Common myeloid progenitor, CD34-positive (primary cell): Measurements from ENCODE around the gene IYD.

Experiments used
- CTCF ChIA-PET: fragments of 350-600 bp; sonication (Branson Sonifier 250); formaldehyde crosslinking; loops from one replicate; lab custom pipeline; 2021; ENCODE audit warnings: antibody characterized with exemption; lab: Charles Lee
- POLR2A ChIA-PET: fragments of 350-600 bp; sonication (Branson Sonifier 250); formaldehyde crosslinking; loops from one replicate; lab custom pipeline; 2021; ENCODE audit warnings: antibody characterized with exemption; lab: Charles Lee
- DNase-seq, 3 donors: peaks; one replicate each; pipeline versions ENCODE4 v3.0.0 to v3.0.0-alpha.2; 2013
- H3K27ac ChIP-seq, 2 experiments: 1 replicate in 1 of 2; 2 replicates in 1 of 2; pipeline ENCODE4 v1.7.0; 2013; ENCODE audit warnings: inconsistent platforms in 2 of 2, low read length in 2 of 2, mild to moderate bottlenecking in 2 of 2, low read depth in 1 of 2, moderate library complexity in 1 of 2; ENCODE audit not compliant: severe bottlenecking in 2 of 2, insufficient read depth in 1 of 2, poor library complexity in 1 of 2
- H3K27me3 ChIP-seq, 5 experiments: replicated peaks in 2 of 5; 1 replicate in 3 of 5; 2 replicates in 2 of 5; pipeline versions ENCODE4 v1.6.1 to v1.7.0; 2013; ENCODE audit warnings: low read length in 4 of 5, mild to moderate bottlenecking in 2 of 5, moderate library complexity in 2 of 5, inconsistent platforms in 1 of 5; ENCODE audit not compliant: insufficient read depth in 5 of 5, control insufficient read depth in 4 of 5
- H3K36me3 ChIP-seq, 4 experiments: 1 replicate in 2 of 4; 2 replicates in 2 of 4; pipeline versions ENCODE4 v1.6.1 to v1.7.0; 2013; ENCODE audit warnings: low read length in 3 of 4, control low read depth in 1 of 4, mild to moderate bottlenecking in 1 of 4; ENCODE audit not compliant: control insufficient read depth in 4 of 4, insufficient read depth in 4 of 4
- H3K4me1 ChIP-seq, 4 experiments: 1 replicate in 3 of 4; 2 replicates in 1 of 4; pipeline versions ENCODE4 v1.6.1 to v1.7.1; 2013; ENCODE audit warnings: low read length in 3 of 4, mild to moderate bottlenecking in 3 of 4, control low read depth in 1 of 4, inconsistent platforms in 1 of 4, moderate library complexity in 1 of 4; ENCODE audit not compliant: control insufficient read depth in 4 of 4, insufficient read depth in 4 of 4; ENCODE audit errors: control extremely low read depth in 1 of 4
- H3K4me3 ChIP-seq, 7 experiments: 1 replicate in 4 of 7; 2 replicates in 3 of 7; pipeline versions ENCODE4 v1.5.1 to v1.7.0; 2013; ENCODE audit warnings: mild to moderate bottlenecking in 7 of 7, low read length in 6 of 7, moderate library complexity in 6 of 7, inconsistent platforms in 2 of 7, low read depth in 2 of 7, control low read depth in 1 of 7; ENCODE audit not compliant: insufficient read depth in 4 of 7, control insufficient read depth in 1 of 7; ENCODE audit errors: extremely low read depth in 1 of 7
- H3K9me3 ChIP-seq, 5 experiments: 1 replicate in 4 of 5; 2 replicates in 1 of 5; pipeline versions ENCODE4 v1.6.1 to v1.7.1; 2013; ENCODE audit warnings: low read length in 4 of 5, mild to moderate bottlenecking in 2 of 5, inconsistent platforms in 1 of 5, low read depth in 1 of 5, moderate library complexity in 1 of 5; ENCODE audit not compliant: control insufficient read depth in 4 of 5, insufficient read depth in 2 of 5; ENCODE audit errors: control extremely low read depth in 1 of 5
- WGBS: methylation state at CpG from one replicate; pipeline ENCODE4 v1.1.5; 2013; ENCODE audit not compliant: insufficient coverage; 5-methylcytosine and 5-hydroxymethylcytosine counted together

Gene IYD

GRCh38 chr6:150327117-150327774, 41.6 kb upstream of the IYD start:
- peaks cover 0 to 6% (median 3%) of the 10 kb centered on the region in 4 experiments for H3K4me1 ChIP-seq
- no peaks in the 10 kb centered on the region for H3K36me3 ChIP-seq
- H3K27ac ChIP-seq: no peak overlapping the region
- WGBS: 76% methylated on average over 5 of the region's 5 CpGs
- no peaks in the 10 kb centered on the region for H3K9me3 ChIP-seq
- POLR2A ChIA-PET: no interaction called here
- CTCF ChIA-PET: no interaction called here
- H3K27me3 ChIP-seq: peaks cover 0 to 3% (median 0%) of the 10 kb centered on the region in 5 experiments
- no peak for DNase-seq
- H3K4me3 ChIP-seq: no peak overlapping the region

DNA sequence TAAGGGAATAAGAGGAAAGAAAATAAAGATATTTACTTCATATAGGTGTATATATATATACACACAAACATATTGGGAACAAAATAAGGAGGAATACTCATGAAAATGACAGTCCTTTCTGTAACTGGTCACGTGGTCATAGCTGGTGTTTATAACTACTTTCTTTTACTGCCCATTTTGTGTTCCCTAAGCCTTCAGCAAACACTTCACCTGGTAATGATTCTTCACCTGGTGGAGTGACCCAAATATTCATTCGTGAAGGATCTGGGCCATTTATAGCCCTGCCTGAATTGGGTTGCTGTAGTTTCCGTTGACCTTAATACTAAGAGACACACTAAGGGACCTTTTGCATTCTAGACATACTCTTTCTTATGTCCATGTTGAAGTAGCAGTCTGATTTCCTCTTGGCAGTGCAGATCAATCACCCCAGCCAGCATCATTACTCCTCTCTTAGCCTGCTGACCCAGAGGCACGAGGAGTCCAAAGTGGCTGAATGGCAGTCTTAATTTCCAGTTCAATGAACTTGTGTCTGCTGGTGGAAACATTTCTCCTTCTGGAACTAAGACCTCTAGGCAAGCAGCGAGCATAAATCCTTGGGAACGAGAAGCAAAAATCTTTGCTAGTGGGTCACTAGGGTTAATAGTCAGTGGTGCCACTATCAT, 39.9 kb upstream of the IYD start:
- WGBS: 100% methylated on average over 5 of the region's 6 CpGs
- DNase-seq: no peak
- Histone ChIP-seq H3K4me1 (peaks cover 0 to 6% (median 3%) of the 10 kb centered on the region in 4 experiments), H3K27ac (no peak overlapping the region), H3K9me3 (no peaks in the 10 kb centered on the region), H3K36me3 (no peaks in the 10 kb centered on the region), H3K27me3 (no peaks in the 10 kb centered on the region), H3K4me3 (no peak overlapping the region)
- POLR2A ChIA-PET: no interaction called here
- CTCF ChIA-PET: no interaction called here

DNA sequence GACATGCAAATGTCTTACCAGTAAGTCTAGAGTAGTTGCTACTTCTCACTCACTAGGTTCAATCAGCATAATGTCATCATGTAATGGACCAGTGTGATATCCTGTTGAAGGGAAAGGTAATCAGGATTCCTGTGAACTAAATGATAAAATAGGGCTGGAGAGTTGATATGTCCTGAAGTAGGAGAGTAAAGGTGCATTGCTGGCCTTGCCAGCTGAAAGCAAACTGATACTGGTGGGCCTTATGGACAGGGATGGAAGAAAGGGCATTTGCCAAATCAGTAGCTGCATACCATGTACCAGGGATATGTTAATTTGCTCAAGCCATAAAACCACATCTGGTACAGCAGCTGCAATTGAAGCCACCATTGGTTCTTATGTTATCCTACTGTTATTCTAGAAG, 37.5 kb upstream of the IYD start:
- ChIA-PET CTCF (no interaction called here), POLR2A (no interaction called here)
- Histone ChIP-seq H3K27ac (no peak overlapping the region), H3K4me3 (no peak overlapping the region), H3K27me3 (peaks cover 0 to 5% (median 0%) of the 10 kb centered on the region in 5 experiments), H3K9me3 (no peaks in the 10 kb centered on the region), H3K4me1 (no peaks in the 10 kb centered on the region), H3K36me3 (no peaks in the 10 kb centered on the region)
- no peak for DNase-seq

GRCh38 chr6:150332939-150333584, 35.8 kb upstream of the IYD start:
- H3K36me3 ChIP-seq: no peaks in the 10 kb centered on the region
- DNase-seq: no peak
- H3K27me3 ChIP-seq: peaks cover 0 to 5% (median 0%) of the 10 kb centered on the region in 5 experiments
- POLR2A ChIA-PET: no interaction called here
- H3K4me1 ChIP-seq: no peaks in the 10 kb centered on the region
- no peak overlapping the region for H3K27ac ChIP-seq
- CTCF ChIA-PET: no interaction called here
- H3K9me3 ChIP-seq: no peaks in the 10 kb centered on the region
- no peak overlapping the region for H3K4me3 ChIP-seq
- WGBS: 98% methylated on average over 21 of the region's 21 CpGs

- ChIA-PET POLR2A (no interaction called here), CTCF (no interaction called here)
- peaks cover 0 to 5% (median 0%) of the 10 kb centered on the region in 5 experiments for H3K27me3 ChIP-seq
- H3K4me3 ChIP-seq: no peak overlapping the region
- H3K9me3 ChIP-seq: no peaks in the 10 kb centered on the region
- no peaks in the 10 kb centered on the region for H3K4me1 ChIP-seq
- H3K36me3 ChIP-seq: no peaks in the 10 kb centered on the region
- 100% methylated on average over 1 of the region's 2 CpGs for WGBS
- H3K27ac ChIP-seq: no peak overlapping the region
- DNase-seq: no peak
Observed at GRCh38 chr6:150333585-150333941, 35.2 kb upstream of the IYD start.

GRCh38 chr6:150334790-150335783, 33.7 kb upstream of the IYD start:
- ChIA-PET CTCF (interaction anchor here (1.0 to 1.8 kb wide), 5 partner anchors 8 to 255 kb away, joined by 3 to 15 read pairs (median 3); no protein-coding TSS in a partner anchor), POLR2A (no interaction called here)
- Histone ChIP-seq H3K4me3 (no peak overlapping the region), H3K9me3 (no peaks in the 10 kb centered on the region), H3K27ac (no peak overlapping the region), H3K27me3 (peaks cover 0 to 5% (median 0%) of the 10 kb centered on the region in 5 experiments), H3K4me1 (no peaks in the 10 kb centered on the region), H3K36me3 (no peaks in the 10 kb centered on the region)
- WGBS: 79% methylated on average over 5 of the region's 7 CpGs
- peak; percentile 67 to 80 (median 73) for DNase-seq
